Activated CD8-positive, alpha-beta memory T cell treated with anti-CD3 and anti-CD28 coated beads, Interleukin-2, amount 10 ng/mL, durations not matched to agents 7 days and 5 days (primary cell): ENCODE data around the gene TRPC4AP. TPM values are rescaled to one million over a fixed set of nuclear protein-coding genes. Genes with fewer than 3 reads are reported as not detected.
"Not testable (repeated sequence)": the region's sequence is repeated elsewhere in the genome, so short reads cannot be mapped to it uniquely, and the experiment has no call there.

ENCODE experiments used
- ATAC-seq: fragments of 150-1000 bp; cut with Tn5 transposase; one replicate; pipeline ENCODE4 v1.10.0; 2021; ENCODE audit warnings: moderate library complexity
- CTCF ChIA-PET: fragments of 350-600 bp; sonication (Branson Sonifier 250); formaldehyde crosslinking; loops from one replicate; lab custom pipeline; 2021; ENCODE audit warnings: antibody characterized with exemption; lab: Charles Lee
- DNase-seq: peaks from one replicate; pipeline ENCODE4 v3.0.0-alpha.2; 2020
- H3K27ac Mint-ChIP-seq: one replicate; pipeline ENCODE4 v1.8.0; 2021; ENCODE audit warnings: mild to moderate bottlenecking, mixed read lengths
- H3K27me3 Mint-ChIP-seq: one replicate; pipeline ENCODE4 v1.8.0; 2021; ENCODE audit warnings: mixed read lengths
- H3K36me3 Mint-ChIP-seq: one replicate; pipeline ENCODE4 v1.8.0; 2021; ENCODE audit warnings: mild to moderate bottlenecking, mixed read lengths
- H3K4me1 Mint-ChIP-seq: one replicate; pipeline ENCODE4 v1.8.0; 2021; ENCODE audit warnings: mixed read lengths
- H3K4me3 Mint-ChIP-seq: one replicate; pipeline ENCODE4 v1.8.0; 2021; ENCODE audit warnings: mild to moderate bottlenecking, moderate library complexity, mixed read lengths
- H3K9me3 Mint-ChIP-seq: one replicate; pipeline ENCODE4 v1.8.0; 2022; ENCODE audit warnings: low read depth, mixed read lengths
- total RNA-seq, 2 experiments: library from RNA; stranded (reverse); gene quantifications; one replicate each; pipeline ENCODE4 v1.2.3, GENCODE V29; 2021

Gene TRPC4AP
- total RNA-seq, 2 experiments from 2014 or later: 56.9 to 70.9 TPM

GRCh38 chr20:35117629-35118028 lies 25.0 kb upstream of the TRPC4AP start:
- no peaks in the 10 kb centered on the region for H3K27me3 Mint-ChIP-seq
- no peak overlapping the region for H3K27ac Mint-ChIP-seq
- no peak for DNase-seq
- peaks cover 60% of the 10 kb centered on the region for H3K36me3 Mint-ChIP-seq
- no peaks in the 10 kb centered on the region for H3K9me3 Mint-ChIP-seq
- CTCF ChIA-PET: interaction anchor here (0.9 to 1.4 kb wide), 3 partner anchors 21 to 327 kb away, joined by 3 to 5 read pairs (median 3); no protein-coding TSS in a partner anchor
- no peak overlapping the region for H3K4me3 Mint-ChIP-seq
- ATAC-seq: no peak
- peaks cover 25% of the 10 kb centered on the region for H3K4me1 Mint-ChIP-seq

GRCh38 chr20:35117196-35117595 lies 24.6 kb upstream of the TRPC4AP start:
- Mint-ChIP-seq H3K4me3 (no peak overlapping the region), H3K9me3 (no peaks in the 10 kb centered on the region), H3K4me1 (peaks cover 25% of the 10 kb centered on the region), H3K27me3 (no peaks in the 10 kb centered on the region), H3K27ac (peak overlapping the region; percentile 19), H3K36me3 (peaks cover 57% of the 10 kb centered on the region)
- CTCF ChIA-PET: interaction anchor here (1.1 to 1.5 kb wide), 2 partner anchors 21 to 327 kb away, joined by 3 to 7 read pairs; no protein-coding TSS in a partner anchor
- DNase-seq (no peak), ATAC-seq (no peak)

- H3K27ac Mint-ChIP-seq: no peak overlapping the region
- H3K4me1 Mint-ChIP-seq: peaks cover 25% of the 10 kb centered on the region
- DNase-seq (no peak), ATAC-seq (no peak)
- no peak overlapping the region for H3K4me3 Mint-ChIP-seq
- H3K9me3 Mint-ChIP-seq: no peaks in the 10 kb centered on the region
- CTCF ChIA-PET: interaction anchor here (0.6 to 1.5 kb wide), 3 partner anchors 20 to 328 kb away, joined by 3 to 7 read pairs (median 3); no protein-coding TSS in a partner anchor
- peaks cover 53% of the 10 kb centered on the region for H3K36me3 Mint-ChIP-seq
- H3K27me3 Mint-ChIP-seq: no peaks in the 10 kb centered on the region
Measured at GRCh38 chr20:35116258-35116657, 23.7 kb upstream of the TRPC4AP start.

GRCh38 chr20:35115606-35116005 lies 23.0 kb upstream of the TRPC4AP start:
- H3K4me3 Mint-ChIP-seq: no peak overlapping the region
- no peak for ATAC-seq
- DNase-seq: no peak
- no peaks in the 10 kb centered on the region for H3K27me3 Mint-ChIP-seq
- peaks cover 22% of the 10 kb centered on the region for H3K4me1 Mint-ChIP-seq
- CTCF ChIA-PET: interaction anchor here (0.6 to 1.5 kb wide), 2 partner anchors 20 to 195 kb away, joined by 3 to 7 read pairs; no protein-coding TSS in a partner anchor
- H3K9me3 Mint-ChIP-seq: no peaks in the 10 kb centered on the region
- peaks cover 50% of the 10 kb centered on the region for H3K36me3 Mint-ChIP-seq
- no peak overlapping the region for H3K27ac Mint-ChIP-seq

- not testable (repeated sequence) for H3K4me3 Mint-ChIP-seq, ATAC-seq, H3K27me3 Mint-ChIP-seq, H3K27ac Mint-ChIP-seq, H3K9me3 Mint-ChIP-seq, H3K4me1 Mint-ChIP-seq, DNase-seq
- CTCF ChIA-PET: interaction anchor here (1.8 to 2.5 kb wide), 2 partner anchors 12 to 16 kb away, joined by 6 read pairs; no protein-coding TSS in a partner anchor
- peaks cover 25% of the 10 kb centered on the region for H3K36me3 Mint-ChIP-seq
Measured at GRCh38 chr20:35112276-35112675, 19.7 kb upstream of the TRPC4AP start.

GRCh38 chr20:35111141-35111888 lies 18.7 kb upstream of the TRPC4AP start:
- no peak overlapping the region for H3K27ac Mint-ChIP-seq
- H3K4me3 Mint-ChIP-seq: no peak overlapping the region
- no peak for ATAC-seq
- no peaks in the 10 kb centered on the region for H3K9me3 Mint-ChIP-seq
- H3K36me3 Mint-ChIP-seq: peaks cover 21% of the 10 kb centered on the region
- CTCF ChIA-PET: interaction anchor here (1.8 kb wide), 1 partner anchor 15 kb away, joined by 6 read pairs; no protein-coding TSS in a partner anchor
- DNase-seq: no peak
- H3K4me1 Mint-ChIP-seq: peaks cover 1% of the 10 kb centered on the region
- H3K27me3 Mint-ChIP-seq: no peaks in the 10 kb centered on the region

GRCh38 chr20:35108921-35109320 lies 16.3 kb upstream of the TRPC4AP start:
- Mint-ChIP-seq H3K36me3 (peaks cover 7% of the 10 kb centered on the region), H3K27ac (no peak overlapping the region), H3K27me3 (no peaks in the 10 kb centered on the region), H3K4me3 (no peak overlapping the region), H3K4me1 (no peaks in the 10 kb centered on the region), H3K9me3 (no peaks in the 10 kb centered on the region)
- ATAC-seq (no peak), DNase-seq (no peak)
- CTCF ChIA-PET: interaction anchor here (0.6 kb wide), 1 partner anchor 70 kb away, joined by 3 read pairs; no protein-coding TSS in a partner anchor

GRCh38 chr20:35106827-35107380 lies 14.3 kb upstream of the TRPC4AP start:
- H3K9me3 Mint-ChIP-seq: no peaks in the 10 kb centered on the region
- H3K27ac Mint-ChIP-seq: no peak overlapping the region
- ATAC-seq (no peak), DNase-seq (no peak)
- no peak overlapping the region for H3K4me3 Mint-ChIP-seq
- peaks cover 7% of the 10 kb centered on the region for H3K36me3 Mint-ChIP-seq
- H3K27me3 Mint-ChIP-seq: peaks cover 3% of the 10 kb centered on the region
- CTCF ChIA-PET: no interaction called here
- H3K4me1 Mint-ChIP-seq: no peaks in the 10 kb centered on the region

GRCh38 chr20:35104685-35105295 lies 12.2 kb upstream of the TRPC4AP start:
- no peak for ATAC-seq
- H3K4me3 Mint-ChIP-seq: no peak overlapping the region
- no peaks in the 10 kb centered on the region for H3K9me3 Mint-ChIP-seq
- H3K4me1 Mint-ChIP-seq: peaks cover 2% of the 10 kb centered on the region
- DNase-seq: no peak
- CTCF ChIA-PET: interaction anchor here (1.3 kb wide), 1 partner anchor 232 kb away, joined by 3 read pairs; the partner anchor contains the start of gene GGT7
- H3K27ac Mint-ChIP-seq: no peak overlapping the region
- no peaks in the 10 kb centered on the region for H3K36me3 Mint-ChIP-seq
- peaks cover 3% of the 10 kb centered on the region for H3K27me3 Mint-ChIP-seq

GRCh38 chr20:35101620-35102019 lies 9.0 kb upstream of the TRPC4AP start:
- Mint-ChIP-seq H3K4me3 (no peak overlapping the region), H3K36me3 (no peaks in the 10 kb centered on the region), H3K27me3 (peaks cover 3% of the 10 kb centered on the region), H3K27ac (no peak overlapping the region), H3K9me3 (no peaks in the 10 kb centered on the region), H3K4me1 (peaks cover 5% of the 10 kb centered on the region)
- no peak for ATAC-seq
- CTCF ChIA-PET: no interaction called here
- DNase-seq: no peak

- Mint-ChIP-seq H3K27ac (peak overlapping the region; percentile 92), H3K36me3 (peaks cover 9% of the 10 kb centered on the region), H3K9me3 (no peaks in the 10 kb centered on the region), H3K4me3 (peak overlapping the region; percentile 91), H3K4me1 (peaks cover 46% of the 10 kb centered on the region), H3K27me3 (no peaks in the 10 kb centered on the region)
- CTCF ChIA-PET: interaction anchor here (1.1 to 4.1 kb wide), 10 partner anchors 16 to 220 kb away, joined by 3 to 39 read pairs (median 4); partner anchors contain the start of genes EDEM2 and GGT7
- DNase-seq (no peak), ATAC-seq (no peak)
Measured at GRCh38 chr20:35093267-35093884, 769 bp upstream of the TRPC4AP start.

GRCh38 chr20:35091816-35092523 lies 637 bp downstream of the TRPC4AP start:
- no peak for DNase-seq
- ATAC-seq: peak; percentile 24
- peak overlapping the region; percentile 91 for H3K4me3 Mint-ChIP-seq
- H3K27ac Mint-ChIP-seq: peak overlapping the region; percentile 92
- H3K4me1 Mint-ChIP-seq: peaks cover 58% of the 10 kb centered on the region
- H3K9me3 Mint-ChIP-seq: no peaks in the 10 kb centered on the region
- H3K36me3 Mint-ChIP-seq: peaks cover 16% of the 10 kb centered on the region
- no peaks in the 10 kb centered on the region for H3K27me3 Mint-ChIP-seq
- CTCF ChIA-PET: interaction anchor here (1.1 to 2.6 kb wide), 5 partner anchors 12 to 84 kb away, joined by 3 to 9 read pairs (median 4); no protein-coding TSS in a partner anchor
